Astrocyte of the cerebellum (primary cell): ENCODE measurements around the gene ZPLD1.

Experiments
- DNase-seq: peaks from one replicate; pipeline ENCODE4 v3.0.0-alpha.2; 2011; ENCODE audit warnings: low read depth
- H3K4me3 ChIP-seq: 2 replicates; pipeline ENCODE4 v1.5.1; 2011; ENCODE audit warnings: mild to moderate bottlenecking, low read depth, low read length, moderate library complexity
- in situ Hi-C: cut with HindIII; loops from 2 replicates; pipeline ENCODE4 v1.10.0; 2017; ENCODE audit warnings: low sequenced_read_pairs
- TF ChIP-seq, protein P1 (sequence below): IDR thresholded peaks from 2 replicates; pipeline ENCODE4 v1.5.1; 2012; ENCODE audit warnings: low read length, low read depth, moderate library complexity, mild to moderate bottlenecking; ENCODE audit errors: missing control alignments

ZPLD1 gene

DNA sequence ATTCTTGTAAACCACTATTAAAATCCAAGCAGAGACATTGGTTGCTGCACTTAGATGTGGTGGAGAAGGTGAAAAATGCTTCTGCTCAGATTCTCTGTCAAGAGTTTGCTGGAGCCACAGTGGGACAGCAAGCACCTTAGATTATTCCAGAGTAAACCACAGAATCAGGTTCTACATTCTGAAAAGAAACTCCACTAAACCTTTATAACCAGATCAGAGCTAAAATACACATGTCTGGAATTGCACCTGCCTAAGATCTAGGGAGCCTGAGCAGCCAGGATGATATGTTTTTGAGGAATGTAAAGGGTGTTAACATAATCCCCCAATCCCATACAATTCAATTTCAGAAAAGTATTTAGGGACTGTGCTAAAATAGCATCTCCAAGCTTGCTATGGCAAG lies at the start of gene ZPLD1:
Gene ZPLD1 (plus strand): TSS at position 301 of the 400 bp plus-strand sequence. CDS start 3,473 bp downstream, outside the sequence.
- TF ChIP-seq, protein P1, sequence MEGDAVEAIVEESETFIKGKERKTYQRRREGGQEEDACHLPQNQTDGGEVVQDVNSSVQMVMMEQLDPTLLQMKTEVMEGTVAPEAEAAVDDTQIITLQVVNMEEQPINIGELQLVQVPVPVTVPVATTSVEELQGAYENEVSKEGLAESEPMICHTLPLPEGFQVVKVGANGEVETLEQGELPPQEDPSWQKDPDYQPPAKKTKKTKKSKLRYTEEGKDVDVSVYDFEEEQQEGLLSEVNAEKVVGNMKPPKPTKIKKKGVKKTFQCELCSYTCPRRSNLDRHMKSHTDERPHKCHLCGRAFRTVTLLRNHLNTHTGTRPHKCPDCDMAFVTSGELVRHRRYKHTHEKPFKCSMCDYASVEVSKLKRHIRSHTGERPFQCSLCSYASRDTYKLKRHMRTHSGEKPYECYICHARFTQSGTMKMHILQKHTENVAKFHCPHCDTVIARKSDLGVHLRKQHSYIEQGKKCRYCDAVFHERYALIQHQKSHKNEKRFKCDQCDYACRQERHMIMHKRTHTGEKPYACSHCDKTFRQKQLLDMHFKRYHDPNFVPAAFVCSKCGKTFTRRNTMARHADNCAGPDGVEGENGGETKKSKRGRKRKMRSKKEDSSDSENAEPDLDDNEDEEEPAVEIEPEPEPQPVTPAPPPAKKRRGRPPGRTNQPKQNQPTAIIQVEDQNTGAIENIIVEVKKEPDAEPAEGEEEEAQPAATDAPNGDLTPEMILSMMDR, result no peak
- DNase-seq, result no peak
- H3K4me3 ChIP-seq, result no peak within 1 kb of the TSS
- in situ Hi-C loops, result no loop called here

DNA sequence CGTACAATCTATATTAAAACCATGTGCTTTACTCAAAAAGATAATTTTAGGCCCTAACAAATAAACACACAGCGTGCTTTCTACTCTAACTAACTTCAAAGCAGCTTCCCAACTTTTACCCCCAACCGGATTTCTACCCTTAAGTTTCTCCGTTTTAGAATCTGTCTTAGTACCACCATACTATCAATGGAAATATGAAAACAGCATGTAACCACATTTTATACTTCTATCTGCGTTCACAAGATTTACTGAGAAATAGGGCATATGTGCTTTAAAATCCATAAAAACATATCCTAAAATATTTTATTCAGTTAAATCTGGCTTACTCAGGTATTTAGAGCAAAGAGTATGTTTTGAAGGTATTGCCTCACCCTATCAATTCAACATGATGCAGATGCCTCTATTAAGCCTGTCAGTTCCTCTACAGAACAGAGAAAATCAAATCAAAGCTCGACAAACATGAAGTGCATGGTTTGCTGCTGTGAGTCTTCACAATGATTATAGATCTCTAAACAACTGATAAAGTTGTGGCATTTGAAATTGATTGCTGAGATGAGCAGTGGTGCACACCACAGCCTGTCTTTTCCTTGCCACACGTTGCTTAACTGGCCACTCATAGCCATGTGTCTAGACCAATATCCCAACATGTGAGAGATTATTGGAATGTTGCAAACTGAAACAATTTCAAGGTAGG lies 44.5 kb upstream of the ZPLD1 start:
- no peak overlapping the region for H3K4me3 ChIP-seq
- TF ChIP-seq, protein P1, result no peak
- in situ Hi-C loops, result no loop called here
- DNase-seq, result no peak

DNA sequence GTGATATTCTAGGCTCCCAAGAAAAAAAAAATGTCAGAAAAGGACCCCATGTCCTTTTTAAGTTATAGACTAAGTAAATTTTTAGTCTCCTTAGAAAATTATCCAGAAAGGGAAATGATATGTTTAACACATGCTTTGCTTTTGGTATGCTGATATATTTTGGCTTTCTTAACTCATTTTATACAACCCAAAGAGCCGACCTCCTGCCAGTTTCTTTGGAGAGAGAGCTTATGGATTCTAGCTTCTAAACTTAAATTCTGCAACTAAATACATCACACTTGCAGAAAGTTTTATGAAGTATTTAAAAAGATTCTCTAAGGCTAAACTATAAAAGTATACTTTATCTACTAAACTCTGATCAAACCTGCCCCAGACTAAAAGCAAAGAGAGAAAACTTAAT lies 43.9 kb upstream of the ZPLD1 start:
- DNase-seq, result no peak
- H3K4me3 ChIP-seq, result no peak overlapping the region
- TF ChIP-seq, protein P1, result no peak
- in situ Hi-C loops, result no loop called here

DNA sequence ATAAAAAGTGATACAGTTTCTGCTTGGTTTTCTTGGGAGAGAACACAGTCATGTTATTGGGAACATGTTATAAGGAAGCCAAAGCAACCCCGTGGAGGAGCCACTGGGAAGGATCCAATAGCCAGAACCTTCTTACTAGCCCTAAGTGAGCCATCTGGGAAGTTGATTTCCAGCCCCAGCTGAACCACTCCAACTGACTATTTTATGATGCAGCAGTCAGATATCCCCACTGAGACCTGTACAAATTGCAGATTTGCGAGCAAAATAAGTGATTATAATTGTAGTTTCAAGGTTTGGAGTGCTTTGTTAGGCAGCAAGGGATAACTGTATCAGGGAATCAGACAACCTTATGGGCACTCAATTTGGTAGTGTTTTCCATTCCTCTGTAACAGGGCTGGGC lies 43.3 kb upstream of the ZPLD1 start:
- H3K4me3 ChIP-seq, result no peak overlapping the region
- in situ Hi-C loops, result no loop called here
- TF ChIP-seq, protein P1, result no peak
- no peak for DNase-seq

DNA sequence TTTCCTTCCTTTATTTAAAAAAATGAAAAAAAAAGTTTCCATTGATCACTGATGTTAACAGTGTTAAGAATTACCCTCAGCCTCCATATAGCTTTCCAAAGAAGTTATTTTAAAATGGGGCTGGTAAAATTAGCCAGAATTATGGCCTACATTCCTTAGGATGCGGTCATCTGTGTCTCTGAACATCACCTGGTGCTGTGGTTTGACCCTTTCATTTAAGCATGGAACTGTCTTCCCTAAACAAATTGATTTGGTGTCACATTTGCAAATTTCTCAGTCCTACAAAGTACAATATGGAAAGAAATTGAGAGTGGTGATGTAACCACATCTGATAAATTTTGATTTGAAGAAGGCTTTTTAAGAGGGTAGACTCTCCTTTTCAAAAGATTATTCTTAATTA lies 40.3 kb upstream of the ZPLD1 start:
- TF ChIP-seq, protein P1, result no peak
- no peak for DNase-seq
- no peak overlapping the region for H3K4me3 ChIP-seq
- in situ Hi-C loops, result no loop called here

DNA sequence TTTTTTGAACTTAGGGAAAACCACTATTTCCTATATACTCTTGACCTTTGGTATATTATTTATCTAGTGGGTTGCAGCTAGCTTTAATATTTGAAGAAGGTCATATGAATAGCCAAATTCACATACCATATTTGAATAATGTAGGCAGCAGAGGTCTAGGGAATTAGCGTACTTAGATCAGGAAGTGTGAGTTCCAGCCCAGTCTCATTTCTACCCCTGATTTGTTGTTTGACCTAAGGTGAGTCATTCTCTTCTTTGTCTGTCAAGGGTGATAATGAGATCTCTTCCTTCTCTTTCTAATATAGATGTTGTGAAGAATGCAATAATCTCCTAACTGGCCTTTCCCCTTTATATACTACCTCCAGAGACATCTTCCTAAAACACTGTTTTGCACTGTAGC lies 36.6 kb upstream of the ZPLD1 start:
- H3K4me3 ChIP-seq, result no peak overlapping the region
- in situ Hi-C loops, result no loop called here
- no peak for DNase-seq
- TF ChIP-seq, protein P1, result no peak
